ENCODE measurements around the gene TAS2R30. TPM values are rescaled to one million over a fixed set of nuclear protein-coding genes. Genes with fewer than 3 reads are reported as not detected.

Gene TAS2R30
- 1 to 10 TPM; 1.8 to 3.2 (median 2.2) TPM for total RNA-seq

DNA sequence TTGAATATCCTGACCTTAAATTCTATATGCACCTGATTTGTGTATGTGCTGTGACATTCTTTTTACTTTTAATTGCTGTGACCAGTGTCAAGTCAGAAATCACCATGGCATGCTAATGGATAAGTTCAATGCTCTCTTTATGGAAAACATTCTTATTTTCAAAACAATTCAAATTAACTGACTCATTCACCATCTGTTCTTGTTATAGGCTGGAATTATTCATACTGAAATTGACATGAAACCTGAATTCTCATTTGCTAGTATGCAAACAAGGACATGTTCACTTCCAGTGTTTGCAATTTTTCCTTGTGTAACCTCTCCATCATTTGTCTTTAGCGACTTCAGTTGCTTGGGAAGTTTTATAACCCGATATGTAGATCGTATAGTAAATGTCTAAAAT is at the start of gene TAS2R30:
Gene TAS2R30, minus strand, starts transcription at position 340 of the 400 bp plus-strand sequence. CDS start 400 bp downstream, outside the sequence.
- TF ChIP-seq POLR2A (IDR thresholded peaks at IDR 0.05) (no peak), CTCF (IDR thresholded peaks at IDR 0.05) (no peak)
- no peak for DNase-seq (ENCODE audit: low spot score in 2 of 2)
- intact Hi-C loops (cut with DNase I; ENCODE audit: low total_unique reads): no loop called here
- 57 to 69% methylated on average over 3 of the region's 3 CpGs for WGBS, 2 donors
- H3K4me3 ChIP-seq (ENCODE audit: low read depth, poor library complexity, severe bottlenecking): no peak within 1 kb of the TSS

- DNase-seq (ENCODE audit: low spot score in 2 of 2): no peak
- H3K4me3 ChIP-seq (ENCODE audit: low read depth, poor library complexity, severe bottlenecking): no peak overlapping the region
- intact Hi-C loops (cut with DNase I; ENCODE audit: low total_unique reads): no loop called here
- no peak for TF ChIP-seq CTCF (IDR thresholded peaks at IDR 0.05)
- no peak for TF ChIP-seq POLR2A (IDR thresholded peaks at IDR 0.05)
These were observed 48.6 kb upstream of the TAS2R30 start for GRCh38 chr12:11183011-11183410.

DNA sequence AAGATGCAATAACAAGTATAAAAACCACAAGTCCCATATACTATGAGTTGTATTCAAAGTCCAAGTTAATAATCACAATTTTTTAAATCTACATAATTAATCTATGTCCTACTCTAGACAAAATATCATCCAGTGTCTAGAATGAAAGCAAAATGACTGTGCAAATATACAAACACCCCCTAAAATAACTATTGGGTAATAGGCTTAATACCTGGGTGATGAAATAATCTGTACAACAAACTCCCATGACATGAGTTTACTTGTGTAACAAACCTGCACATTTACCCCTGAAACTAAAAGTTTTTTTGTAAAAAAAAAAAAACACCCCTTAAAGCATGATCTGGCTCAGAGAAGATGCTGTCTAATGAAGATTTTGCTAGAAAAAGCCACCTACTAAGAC is 48.1 kb upstream of the TAS2R30 start:
- H3K4me3 ChIP-seq (ENCODE audit: low read depth, poor library complexity, severe bottlenecking): no peak overlapping the region
- intact Hi-C loops (cut with DNase I; ENCODE audit: low total_unique reads): no loop called here
- TF ChIP-seq POLR2A (IDR thresholded peaks at IDR 0.05): no peak
- TF ChIP-seq CTCF (IDR thresholded peaks at IDR 0.05): no peak
- no peak for DNase-seq (ENCODE audit: low spot score in 2 of 2)

- DNase-seq (ENCODE audit: low spot score in 2 of 2): no peak
- TF ChIP-seq POLR2A (IDR thresholded peaks at IDR 0.05) (no peak), CTCF (IDR thresholded peaks at IDR 0.05) (no peak)
- intact Hi-C loops (cut with DNase I; ENCODE audit: low total_unique reads): no loop called here
- 91 to 100% methylated on average over 1 of the region's 1 CpG for WGBS, 2 donors
- H3K4me3 ChIP-seq (ENCODE audit: low read depth, poor library complexity, severe bottlenecking): no peak overlapping the region
These were observed 43.8 kb upstream of the TAS2R30 start for GRCh38 chr12:11178250-11178649.

DNA sequence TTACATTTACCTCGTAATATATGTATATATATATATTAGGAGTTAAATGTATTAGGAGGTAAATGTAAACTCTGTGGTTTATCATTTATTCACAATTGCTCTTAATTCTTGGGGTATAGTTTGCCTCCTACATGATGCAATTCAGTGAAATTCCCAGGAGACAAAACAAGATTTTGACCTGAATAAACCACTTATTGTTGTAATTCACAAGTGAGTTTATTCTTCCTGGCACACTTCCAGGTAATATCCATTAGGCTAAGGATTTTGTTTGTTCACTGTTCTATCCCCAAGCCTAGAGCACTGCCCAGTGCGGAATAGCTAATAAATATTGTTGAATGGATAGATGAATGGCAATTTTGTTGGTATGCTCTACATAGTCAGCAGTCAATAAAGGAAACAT is 39.6 kb upstream of the TAS2R30 start:
- DNase-seq (ENCODE audit: low spot score in 2 of 2): no peak
- 93 to 96% methylated on average over 2 of the region's 2 CpGs for WGBS, 2 donors
- TF ChIP-seq CTCF (IDR thresholded peaks at IDR 0.05) (no peak), POLR2A (IDR thresholded peaks at IDR 0.05) (no peak)
- H3K4me3 ChIP-seq (ENCODE audit: low read depth, poor library complexity, severe bottlenecking): no peak overlapping the region
- intact Hi-C loops (cut with DNase I; ENCODE audit: low total_unique reads): no loop called here

GRCh38 chr12:11171969-11172675 is 37.7 kb upstream of the TAS2R30 start:
- no peak for TF ChIP-seq CTCF (IDR thresholded peaks at IDR 0.05)
- TF ChIP-seq POLR2A (IDR thresholded peaks at IDR 0.05): no peak
- DNase-seq (ENCODE audit: low spot score in 2 of 2): no peak
- WGBS, 2 donors: 3 to 4% methylated on average over 10 of the region's 10 CpGs
- intact Hi-C loops (cut with DNase I; ENCODE audit: low total_unique reads): no loop called here
- peak overlapping the region; percentile 52 for H3K4me3 ChIP-seq (ENCODE audit: low read depth, poor library complexity, severe bottlenecking)
